OCI-LY7 (cell line): ENCODE measurements around the gene MYO1C. TPM values are rescaled to one million over a fixed set of nuclear protein-coding genes. Genes with fewer than 3 reads are reported as not detected.
"Not testable (repeated sequence)": the region's sequence is repeated elsewhere in the genome, so short reads cannot be mapped to it uniquely, and the experiment has no call there.

Experiments used
- BruUV-seq: library from RNA; stranded (reverse); fragments of 400-500 nt; replicated peaks from 2 replicates; lab custom pipeline; 2021; lab: Mats Ljungman, UMichigan
- CTCF ChIA-PET: fragments of 300-600 bp; sonication (Branson Sonifier 250); formaldehyde crosslinking; loops from one replicate; lab custom pipeline; 2022; ENCODE audit warnings: antibody characterized with exemption; ENCODE audit not compliant: unreplicated experiment; lab: Charles Lee
- POLR2A ChIA-PET: fragments of 300-600 bp; sonication (Branson Sonifier 250); formaldehyde crosslinking; loops from one replicate; lab custom pipeline; 2022; ENCODE audit warnings: antibody characterized with exemption; lab: Charles Lee
- DNase-seq: peaks from one replicate; pipeline ENCODE4 v3.0.0-alpha.2; 2015; ENCODE audit warnings: low spot score
- H2AFZ ChIP-seq: fragments of 200-600 bp; sonication (generic), shearing (Covaris generic); 2 replicates; pipeline ENCODE4 v1.6.1; 2014; ENCODE audit warnings: mild to moderate bottlenecking, antibody characterized with exemption, low read length, moderate library complexity
- H3K27ac ChIP-seq: fragments of 200-600 bp; sonication (generic); 2 replicates; pipeline ENCODE4 v1.5.1; 2014; ENCODE audit warnings: mixed run types, low read depth, mild to moderate bottlenecking, moderate library complexity, low read length, inconsistent platforms; ENCODE audit not compliant: poor library complexity, severe bottlenecking
- H3K36me3 ChIP-seq: fragments of 200-600 bp; sonication (generic); 2 replicates; pipeline ENCODE4 v1.6.1; 2014; ENCODE audit warnings: mild to moderate bottlenecking, antibody characterized with exemption, low read length, moderate library complexity, mixed read lengths; ENCODE audit not compliant: insufficient read depth
- H3K4me1 ChIP-seq: fragments of 200-600 bp; sonication (generic); 2 replicates; pipeline ENCODE4 v1.5.1; 2014; ENCODE audit warnings: mild to moderate bottlenecking, low read length; ENCODE audit not compliant: insufficient read depth, poor library complexity, severe bottlenecking
- H3K4me2 ChIP-seq: fragments of 200-600 bp; sonication (generic); 2 replicates; pipeline ENCODE4 v1.6.1; 2014; ENCODE audit warnings: mild to moderate bottlenecking, low read length
- H3K4me3 ChIP-seq: fragments of 200-600 bp; sonication (generic); 2 replicates; pipeline ENCODE4 v1.5.1; 2014; ENCODE audit warnings: mild to moderate bottlenecking, low read depth, low read length; ENCODE audit not compliant: poor library complexity, severe bottlenecking
- H3K79me2 ChIP-seq: fragments of 200-600 bp; sonication (generic); 2 replicates; pipeline ENCODE4 v1.6.1; 2016; ENCODE audit warnings: low read depth, mild to moderate bottlenecking, low read length, moderate library complexity, mixed read lengths; ENCODE audit not compliant: insufficient read depth
- H3K9me2 ChIP-seq: fragments of 200-600 bp; sonication (generic); 2 replicates; pipeline ENCODE4 v1.6.1; 2016; ENCODE audit warnings: mild to moderate bottlenecking, low read length, mixed read lengths; ENCODE audit not compliant: insufficient read depth
- H3K9me3 ChIP-seq: fragments of 200-600 bp; sonication (generic); 2 replicates; pipeline ENCODE4 v1.6.1; 2014; ENCODE audit warnings: mild to moderate bottlenecking, mixed run types, low read length, mixed read lengths
- H4K20me1 ChIP-seq: fragments of 200-600 bp; sonication (generic); 2 replicates; pipeline ENCODE4 v1.6.1; 2014; ENCODE audit warnings: mild to moderate bottlenecking, antibody characterized with exemption, low read length, moderate library complexity, mixed read lengths; ENCODE audit not compliant: insufficient read depth
- EZH2phosphoT487 ChIP-seq: fragments of 200-600 bp; sonication (generic); IDR thresholded peaks from 2 replicates; pipeline ENCODE4 v1.6.1; 2018; ENCODE audit warnings: low read depth, borderline replicate concordance, mild to moderate bottlenecking, mixed run types, antibody characterized with exemption, low read length, moderate library complexity, mixed read lengths
- intact Hi-C: fragments of 100-400 bp; cut with micrococcal nuclease; formaldehyde crosslinking; loops from one replicate; pipeline ENCODE4 v1.10.0; 2022; ENCODE audit not compliant: unreplicated experiment
- total RNA-seq, 2 experiments: library from RNA; depleted of rRNA in 1 of 2; stranded (reverse); fragments of >200 nt in 1 of 2; shearing (Covaris generic) in 1 of 2; gene quantifications; 2 replicates each; pipeline ENCODE4 v1.2.3, GENCODE V29; 2014 to 2022
- TF ChIP-seq, protein P1 (sequence below): fragments of 200-600 bp; sonication (generic); conservative IDR thresholded peaks from 2 replicates; pipeline ENCODE4 v1.5.1; 2014; ENCODE audit warnings: mild to moderate bottlenecking, antibody characterized with exemption, low read length, moderate library complexity, mixed read lengths

MYO1C gene
- total RNA-seq, 2 experiments from 2014 or later, result 17.2 to 74.4 TPM

DNA sequence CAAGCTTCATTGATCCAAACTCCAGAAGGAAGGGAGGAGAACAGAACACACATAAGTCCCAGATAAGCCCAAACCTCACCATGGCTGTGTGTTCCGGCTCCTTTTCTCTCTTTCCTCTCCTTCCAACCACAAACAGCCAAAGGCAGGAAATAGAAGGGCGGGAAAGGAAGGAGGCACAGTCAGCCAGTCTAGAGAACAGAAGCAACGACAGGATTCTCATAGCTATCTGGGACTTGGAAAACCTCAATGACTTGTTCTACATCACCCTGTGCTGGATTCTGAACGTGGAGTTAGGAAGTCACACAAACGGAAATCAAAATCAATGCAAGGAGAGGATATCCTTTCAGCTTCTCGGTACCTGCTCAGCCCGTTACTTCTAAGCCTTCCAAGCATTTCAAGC is 45.4 kb downstream of the MYO1C start:
- Histone ChIP-seq H3K9me2 (no peaks in the 10 kb centered on the region), H3K79me2 (peaks cover 83% of the 10 kb centered on the region), H3K27ac (no peak overlapping the region), H3K4me3 (no peak overlapping the region), H4K20me1 (no peaks in the 10 kb centered on the region), H3K4me1 (no peaks in the 10 kb centered on the region), H3K9me3 (no peaks in the 10 kb centered on the region), H3K36me3 (peaks cover 66% of the 10 kb centered on the region), H3K4me2 (no peak overlapping the region), H2AFZ (no peak overlapping the region)
- CTCF ChIA-PET, result no interaction called here
- no TSS peak for BruUV-seq
- TF ChIP-seq, protein P1, sequence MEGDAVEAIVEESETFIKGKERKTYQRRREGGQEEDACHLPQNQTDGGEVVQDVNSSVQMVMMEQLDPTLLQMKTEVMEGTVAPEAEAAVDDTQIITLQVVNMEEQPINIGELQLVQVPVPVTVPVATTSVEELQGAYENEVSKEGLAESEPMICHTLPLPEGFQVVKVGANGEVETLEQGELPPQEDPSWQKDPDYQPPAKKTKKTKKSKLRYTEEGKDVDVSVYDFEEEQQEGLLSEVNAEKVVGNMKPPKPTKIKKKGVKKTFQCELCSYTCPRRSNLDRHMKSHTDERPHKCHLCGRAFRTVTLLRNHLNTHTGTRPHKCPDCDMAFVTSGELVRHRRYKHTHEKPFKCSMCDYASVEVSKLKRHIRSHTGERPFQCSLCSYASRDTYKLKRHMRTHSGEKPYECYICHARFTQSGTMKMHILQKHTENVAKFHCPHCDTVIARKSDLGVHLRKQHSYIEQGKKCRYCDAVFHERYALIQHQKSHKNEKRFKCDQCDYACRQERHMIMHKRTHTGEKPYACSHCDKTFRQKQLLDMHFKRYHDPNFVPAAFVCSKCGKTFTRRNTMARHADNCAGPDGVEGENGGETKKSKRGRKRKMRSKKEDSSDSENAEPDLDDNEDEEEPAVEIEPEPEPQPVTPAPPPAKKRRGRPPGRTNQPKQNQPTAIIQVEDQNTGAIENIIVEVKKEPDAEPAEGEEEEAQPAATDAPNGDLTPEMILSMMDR, result no peak
- TF ChIP-seq EZH2phosphoT487, result no peak
- POLR2A ChIA-PET, result interaction anchor here (0.6 kb wide), 1 partner anchor 30 kb away, joined by 3 read pairs; no protein-coding TSS in a partner anchor
- intact Hi-C loops, result no loop called here
- no peak for DNase-seq

DNA sequence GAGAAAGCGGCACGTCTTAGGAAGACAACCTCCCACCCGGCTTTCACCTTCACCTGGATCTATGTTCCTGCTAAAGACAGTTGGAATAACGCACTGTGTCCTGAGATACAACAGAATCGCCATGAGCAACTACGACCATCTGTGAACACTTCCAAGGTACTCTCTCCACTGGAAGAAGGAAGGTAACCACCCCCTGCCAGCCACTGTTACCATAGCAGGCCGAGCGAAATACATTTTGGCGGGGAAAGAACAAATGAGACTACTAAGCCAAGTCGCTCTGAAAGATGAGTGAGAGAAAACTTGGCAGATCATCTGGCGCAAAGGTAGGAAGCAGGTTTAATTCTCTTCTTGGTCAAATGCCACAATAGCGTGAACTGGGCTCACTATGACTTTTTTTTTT is 46.3 kb downstream of the MYO1C start:
- Histone ChIP-seq H3K9me3 (no peaks in the 10 kb centered on the region), H3K4me1 (no peaks in the 10 kb centered on the region), H3K27ac (no peak overlapping the region), H3K4me3 (no peak overlapping the region), H3K36me3 (peaks cover 66% of the 10 kb centered on the region), H4K20me1 (no peaks in the 10 kb centered on the region), H3K79me2 (peaks cover 79% of the 10 kb centered on the region), H3K4me2 (no peak overlapping the region), H3K9me2 (no peaks in the 10 kb centered on the region), H2AFZ (no peak overlapping the region)
- no peak for TF ChIP-seq EZH2phosphoT487
- TF ChIP-seq, protein P1, result no peak
- CTCF ChIA-PET, result no interaction called here
- no TSS peak for BruUV-seq
- DNase-seq, result no peak
- intact Hi-C loops, result no loop called here
- POLR2A ChIA-PET, result interaction anchor here (0.6 kb wide), 1 partner anchor 29 kb away, joined by 3 read pairs; no protein-coding TSS in a partner anchor

DNA sequence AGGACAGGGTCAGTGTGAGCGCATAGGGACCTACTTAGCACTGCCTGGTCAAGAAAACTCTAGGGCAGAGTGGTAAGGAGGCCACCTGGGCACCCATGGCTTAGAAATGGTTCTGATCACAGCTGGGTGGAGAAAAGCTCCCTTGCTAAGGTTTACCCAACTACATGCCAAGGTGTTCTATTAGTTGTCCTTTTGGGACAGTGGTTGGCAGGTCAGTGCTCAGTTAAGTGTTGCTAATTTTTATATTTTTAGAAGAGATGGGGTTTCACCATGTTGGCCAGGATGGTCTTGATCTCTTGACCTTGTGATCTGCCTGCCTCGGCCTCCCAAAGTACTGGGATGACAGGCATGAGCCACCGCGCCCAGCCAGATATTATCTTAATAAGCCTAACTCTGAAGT is 46.8 kb downstream of the MYO1C start:
- CTCF ChIA-PET, H3K4me1 ChIP-seq, H4K20me1 ChIP-seq, H2AFZ ChIP-seq, POLR2A ChIA-PET, H3K4me3 ChIP-seq, H3K4me2 ChIP-seq, intact Hi-C loops, H3K27ac ChIP-seq, H3K9me3 ChIP-seq, DNase-seq, BruUV-seq, H3K9me2 ChIP-seq: not testable (repeated sequence)
- Histone ChIP-seq H3K36me3 (peaks cover 69% of the 10 kb centered on the region), H3K79me2 (peaks cover 78% of the 10 kb centered on the region)

DNA sequence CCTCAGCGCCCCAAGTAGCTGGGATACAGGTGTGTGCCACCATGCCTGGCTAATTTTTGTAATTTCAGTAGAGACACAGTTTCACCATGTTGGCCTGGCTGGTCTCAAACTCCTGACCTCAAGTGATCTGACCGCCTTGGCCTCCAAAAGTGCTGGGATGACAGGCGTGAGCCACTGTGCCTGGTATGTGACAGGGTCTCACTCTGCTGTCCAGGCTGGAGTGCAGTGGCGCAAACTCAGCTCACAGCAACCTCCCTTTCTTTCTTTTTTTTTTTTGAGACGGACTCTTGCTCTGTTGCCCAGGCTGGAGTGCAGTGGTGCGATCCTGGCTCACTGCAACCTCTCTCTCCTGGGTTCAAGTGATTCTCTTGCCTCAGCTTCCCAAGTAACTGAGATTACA is 49.8 kb downstream of the MYO1C start:
- POLR2A ChIA-PET, H3K9me3 ChIP-seq, DNase-seq, H3K27ac ChIP-seq, H4K20me1 ChIP-seq, H3K4me3 ChIP-seq, H3K4me2 ChIP-seq, BruUV-seq, H2AFZ ChIP-seq, CTCF ChIA-PET, H3K4me1 ChIP-seq, H3K9me2 ChIP-seq, intact Hi-C loops: not testable (repeated sequence)
- Histone ChIP-seq H3K36me3 (peaks cover 58% of the 10 kb centered on the region), H3K79me2 (peaks cover 71% of the 10 kb centered on the region)
